NCI-H2081 (cell line): ENCODE data around the gene LPIN2.
"Not testable (repeated sequence)": the region's sequence is repeated elsewhere in the genome, so short reads cannot be mapped to it uniquely, and the experiment has no call there.

Experiments
- DNase-seq, 2 experiments: peaks; one replicate each; lab custom pipeline; 2025; lab: John Stamatoyannopoulos, UW

LPIN2 gene, protein sequence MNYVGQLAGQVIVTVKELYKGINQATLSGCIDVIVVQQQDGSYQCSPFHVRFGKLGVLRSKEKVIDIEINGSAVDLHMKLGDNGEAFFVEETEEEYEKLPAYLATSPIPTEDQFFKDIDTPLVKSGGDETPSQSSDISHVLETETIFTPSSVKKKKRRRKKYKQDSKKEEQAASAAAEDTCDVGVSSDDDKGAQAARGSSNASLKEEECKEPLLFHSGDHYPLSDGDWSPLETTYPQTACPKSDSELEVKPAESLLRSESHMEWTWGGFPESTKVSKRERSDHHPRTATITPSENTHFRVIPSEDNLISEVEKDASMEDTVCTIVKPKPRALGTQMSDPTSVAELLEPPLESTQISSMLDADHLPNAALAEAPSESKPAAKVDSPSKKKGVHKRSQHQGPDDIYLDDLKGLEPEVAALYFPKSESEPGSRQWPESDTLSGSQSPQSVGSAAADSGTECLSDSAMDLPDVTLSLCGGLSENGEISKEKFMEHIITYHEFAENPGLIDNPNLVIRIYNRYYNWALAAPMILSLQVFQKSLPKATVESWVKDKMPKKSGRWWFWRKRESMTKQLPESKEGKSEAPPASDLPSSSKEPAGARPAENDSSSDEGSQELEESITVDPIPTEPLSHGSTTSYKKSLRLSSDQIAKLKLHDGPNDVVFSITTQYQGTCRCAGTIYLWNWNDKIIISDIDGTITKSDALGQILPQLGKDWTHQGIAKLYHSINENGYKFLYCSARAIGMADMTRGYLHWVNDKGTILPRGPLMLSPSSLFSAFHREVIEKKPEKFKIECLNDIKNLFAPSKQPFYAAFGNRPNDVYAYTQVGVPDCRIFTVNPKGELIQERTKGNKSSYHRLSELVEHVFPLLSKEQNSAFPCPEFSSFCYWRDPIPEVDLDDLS

DNA sequence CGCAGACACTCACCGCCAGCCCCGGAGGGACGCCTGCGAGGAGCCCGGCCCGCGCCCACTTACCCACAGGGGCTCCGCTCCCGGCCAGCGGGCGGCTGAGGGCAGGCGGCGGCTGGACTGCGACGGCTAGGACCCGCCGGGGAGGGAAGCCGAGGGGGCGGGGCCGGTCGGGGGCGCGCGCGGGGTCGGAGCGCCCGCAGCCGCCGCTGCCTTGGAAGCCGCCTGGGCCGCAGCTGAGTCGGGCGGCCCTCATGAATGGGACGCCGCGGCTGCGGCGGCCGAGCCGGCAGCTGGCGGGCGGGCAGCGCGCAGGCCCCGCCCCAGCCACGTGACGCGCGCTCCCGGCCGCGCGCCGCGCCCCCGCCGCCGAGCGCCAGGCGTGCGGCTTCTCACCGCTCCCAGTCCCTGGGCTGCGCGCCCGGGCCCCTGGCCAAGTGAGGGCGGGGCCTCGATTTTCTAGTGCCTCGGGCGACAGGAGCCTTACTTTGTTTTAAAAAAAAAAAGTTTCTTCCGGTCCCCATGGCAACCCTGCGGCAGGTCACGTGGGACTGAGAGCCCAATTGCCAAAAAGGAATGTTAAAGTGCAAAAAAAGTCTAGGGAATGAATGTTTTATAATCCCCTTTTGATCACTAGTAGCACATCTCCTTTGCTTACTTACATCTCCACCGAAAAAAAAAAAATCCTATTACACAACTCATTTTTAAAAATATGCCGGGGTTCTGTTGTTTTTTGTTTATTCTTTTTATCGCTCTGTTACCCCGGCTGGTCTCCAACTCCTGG lies at the start of gene LPIN2:
LPIN2 (minus strand) TSS at position 121 of the 781 bp plus-strand sequence. CDS start 52,304 bp downstream, outside the sequence.
- peak; percentile 93 to 94 for DNase-seq

DNA sequence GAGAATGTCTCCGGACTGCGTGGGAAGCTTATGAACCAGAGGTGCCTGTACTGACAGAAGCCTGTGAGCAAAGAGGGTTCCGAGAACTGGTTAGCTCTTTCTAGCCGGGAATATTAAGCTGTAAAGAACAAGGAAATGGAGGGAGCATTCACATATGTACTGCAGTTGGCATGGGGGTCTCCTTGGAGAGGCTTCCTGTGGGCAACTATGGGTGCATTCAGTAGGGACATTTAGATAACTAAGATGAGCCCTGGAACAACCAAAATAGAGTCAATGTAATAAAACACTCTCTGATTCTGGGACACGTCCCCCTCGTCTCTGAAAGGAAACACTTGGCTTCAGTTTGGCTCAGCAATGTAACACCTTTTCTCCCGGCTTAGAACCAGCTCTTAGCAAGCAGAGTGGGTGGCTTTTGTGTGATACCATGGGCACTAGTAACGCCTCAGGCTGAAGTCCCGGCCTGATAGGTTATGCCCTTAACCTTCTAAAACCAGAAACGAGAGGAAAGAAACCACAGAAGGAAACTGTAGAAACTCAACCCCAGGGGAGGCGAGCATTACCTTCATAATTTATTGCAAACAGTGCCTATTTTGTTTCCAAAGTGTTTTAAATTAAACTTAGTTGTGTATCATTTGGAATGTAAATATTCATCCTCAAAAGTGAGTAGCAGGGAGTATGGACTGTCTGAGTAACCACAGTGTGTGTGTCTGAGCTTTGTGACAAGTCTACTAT lies 48.8 kb upstream of the LPIN2 start:
- no peak for DNase-seq

DNA sequence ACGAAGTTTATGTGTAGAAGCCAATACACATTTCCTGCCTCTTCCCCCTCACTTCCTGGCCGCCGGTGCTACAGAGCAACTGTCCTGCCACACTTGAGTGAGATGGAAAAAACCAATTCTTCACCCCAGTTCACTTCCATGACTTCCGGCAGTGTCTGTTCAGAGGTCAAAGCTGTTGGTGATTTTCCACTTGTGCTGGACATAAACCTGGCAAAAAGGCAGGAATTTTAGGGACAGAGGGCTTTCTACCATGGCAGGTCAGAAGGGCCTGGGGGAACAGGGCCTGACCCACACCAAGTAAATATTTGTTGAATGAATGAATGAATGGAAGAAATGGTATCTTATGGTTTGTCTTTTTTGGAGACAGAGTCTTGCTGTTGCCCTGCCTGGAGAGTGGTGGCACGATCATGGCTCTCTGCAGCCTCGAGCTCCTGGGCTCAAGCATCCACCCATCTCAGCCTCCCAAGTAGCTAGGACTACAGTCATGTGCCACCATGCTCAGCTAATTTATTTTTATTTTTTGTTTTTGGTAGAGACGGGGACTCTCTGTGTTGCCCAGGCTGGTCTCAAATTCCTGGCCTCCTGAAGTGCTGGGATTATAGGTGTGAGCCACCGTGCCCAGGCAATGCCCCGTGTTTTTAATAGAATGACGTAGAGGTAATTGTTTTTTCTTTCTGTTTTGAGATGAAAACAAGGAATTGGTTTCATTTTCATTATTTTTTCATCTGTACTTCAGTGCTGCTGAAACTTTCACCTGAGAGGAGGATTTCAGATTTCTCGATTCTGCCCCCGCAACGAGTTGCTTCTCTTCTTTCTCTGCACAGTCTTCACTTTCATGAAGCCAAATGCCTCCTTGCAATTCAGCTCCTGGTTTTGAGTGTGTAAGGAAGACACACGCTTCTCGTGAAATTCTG lies 48.0 kb upstream of the LPIN2 start:
- DNase-seq, result no peak

DNA sequence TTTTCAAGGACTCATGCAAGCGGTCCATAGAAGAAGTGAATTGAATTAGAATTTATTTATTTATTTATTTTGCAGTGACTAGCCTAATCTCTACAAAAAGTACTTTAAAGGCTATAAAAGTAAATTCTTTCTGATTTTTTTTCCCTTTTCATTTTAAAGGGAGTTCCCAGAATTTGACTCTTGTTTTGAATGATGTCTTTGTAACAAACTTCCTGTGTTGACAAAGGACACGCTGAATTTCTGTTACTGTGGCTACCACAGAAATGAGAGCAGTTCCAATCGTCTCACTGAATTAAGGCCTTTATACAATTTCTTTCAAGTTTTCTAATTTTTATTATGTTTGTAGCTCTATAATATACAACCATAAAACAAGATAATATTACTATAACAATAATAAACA lies 46.3 kb upstream of the LPIN2 start:
- no peak for DNase-seq

DNA sequence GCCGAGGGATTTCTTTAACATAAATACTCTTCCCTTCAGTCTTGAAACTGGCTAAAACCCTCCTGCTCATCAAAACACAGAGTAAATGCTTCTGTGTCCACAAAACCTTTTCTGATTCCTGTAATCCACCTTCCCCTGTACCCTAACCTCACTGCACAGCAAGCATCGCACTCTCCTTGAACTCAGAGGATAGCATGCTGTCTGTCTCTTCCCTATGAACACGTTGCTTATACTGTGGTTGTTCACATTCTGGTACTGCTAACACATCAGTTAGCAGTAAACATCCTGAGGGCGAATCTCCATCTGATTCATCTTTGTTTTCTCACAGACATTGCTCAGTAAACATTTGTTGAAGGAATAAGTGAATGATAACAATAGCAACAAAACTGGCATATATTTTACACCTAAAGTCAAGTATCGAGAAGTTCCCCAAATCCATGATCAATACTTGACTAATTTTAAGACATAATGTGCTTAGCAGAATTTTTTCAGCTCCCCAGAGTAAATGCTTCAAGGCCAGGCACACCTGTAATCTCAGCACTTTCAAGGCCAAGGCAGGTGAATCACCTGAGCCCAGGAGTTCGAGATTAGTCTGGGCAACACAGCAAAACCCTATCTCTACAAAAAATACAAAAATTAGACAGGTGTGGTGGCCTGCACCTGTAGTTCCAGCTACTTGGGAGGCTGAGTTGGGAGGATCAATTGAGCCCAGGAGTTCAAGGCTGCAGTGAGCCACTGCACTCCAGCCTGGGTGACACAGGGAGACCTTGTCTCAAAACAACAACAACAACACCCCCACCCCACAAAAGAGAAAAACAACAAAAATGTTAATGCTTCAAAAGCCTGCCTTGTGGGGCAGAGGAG lies 45.6 kb upstream of the LPIN2 start:
- no peak for DNase-seq

DNA sequence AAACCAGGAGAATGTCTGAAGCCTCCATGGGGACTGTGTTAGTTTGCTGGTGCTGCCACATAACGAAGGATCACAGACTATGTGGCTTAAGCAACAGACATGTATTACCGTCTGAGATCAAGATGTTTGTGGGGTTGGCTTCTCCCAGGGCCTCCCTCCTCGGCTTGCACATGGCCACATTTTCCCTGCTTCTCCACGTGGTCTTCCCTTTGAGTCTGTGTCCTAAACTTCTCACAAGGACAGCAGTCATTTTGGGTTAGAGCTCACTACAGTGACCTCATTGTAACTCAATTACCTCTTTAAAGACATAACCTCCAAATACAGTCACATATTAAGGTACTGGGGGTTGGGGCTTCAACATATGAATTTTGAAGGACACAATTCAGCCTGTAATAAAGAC lies 44.6 kb upstream of the LPIN2 start:
- no peak for DNase-seq

DNA sequence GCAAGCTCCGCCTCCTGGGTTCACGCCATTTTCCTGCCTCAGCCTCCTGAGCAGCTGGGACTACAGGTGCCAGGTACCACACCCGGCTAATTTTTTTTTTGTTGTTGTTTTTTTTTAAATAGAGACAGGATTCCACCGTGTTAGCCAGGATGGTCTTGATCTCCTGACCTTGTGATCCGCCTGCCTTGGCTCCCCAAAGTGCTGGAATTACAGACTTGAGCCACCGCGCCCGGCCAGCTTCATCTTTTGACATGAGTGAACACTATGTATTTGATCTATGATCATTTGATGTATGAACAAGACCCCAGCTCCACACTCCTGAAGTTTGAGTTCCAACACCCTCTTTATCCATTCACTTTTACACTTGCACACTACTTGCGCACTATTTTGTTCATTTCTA lies 43.4 kb upstream of the LPIN2 start:
- no peak for DNase-seq

DNA sequence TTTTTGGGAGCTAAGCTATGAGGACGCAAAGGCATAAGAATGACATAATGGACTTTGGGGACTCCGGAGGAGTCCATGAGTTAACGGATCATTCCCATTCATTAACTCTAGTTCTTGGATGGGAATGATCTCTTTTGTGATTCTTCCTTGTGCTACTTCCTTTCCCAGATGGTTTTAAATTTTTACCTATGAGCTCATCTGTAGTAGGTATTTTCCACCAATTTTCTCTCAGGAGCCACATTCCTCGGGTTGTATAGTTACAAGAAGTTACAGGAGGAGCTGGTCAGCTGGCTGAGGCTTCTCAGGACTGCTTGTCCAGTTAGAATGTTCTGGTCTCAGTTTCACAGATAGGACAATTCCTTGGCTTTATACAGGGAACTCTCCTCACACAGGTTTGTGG lies 42.9 kb upstream of the LPIN2 start:
- no peak for DNase-seq

DNA sequence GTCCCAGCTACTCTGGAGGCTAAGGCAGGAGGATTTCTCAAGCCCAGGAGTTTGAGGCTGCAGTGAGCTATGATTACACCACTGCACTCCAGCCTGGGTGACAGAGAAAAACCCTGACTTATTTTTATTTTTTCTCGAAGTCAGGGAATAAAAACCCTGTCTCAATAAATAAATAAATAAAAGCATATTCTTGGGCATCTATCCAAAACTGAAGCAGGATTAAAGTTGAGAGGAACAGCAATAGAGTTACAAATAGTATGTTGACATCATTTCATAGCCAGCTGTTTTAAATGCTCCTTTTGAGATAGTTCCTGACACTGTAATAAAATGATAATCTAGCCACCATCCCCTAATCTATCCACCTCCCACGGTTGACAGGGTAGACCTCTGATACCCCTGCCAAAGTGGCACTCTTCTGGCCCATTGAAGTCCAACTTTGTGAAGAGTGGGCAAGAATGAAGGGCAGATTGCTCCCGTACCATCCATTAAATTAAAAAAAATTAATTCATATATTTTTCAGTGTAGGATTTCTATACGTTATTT lies 42.3 kb upstream of the LPIN2 start:
- no peak for DNase-seq

DNA sequence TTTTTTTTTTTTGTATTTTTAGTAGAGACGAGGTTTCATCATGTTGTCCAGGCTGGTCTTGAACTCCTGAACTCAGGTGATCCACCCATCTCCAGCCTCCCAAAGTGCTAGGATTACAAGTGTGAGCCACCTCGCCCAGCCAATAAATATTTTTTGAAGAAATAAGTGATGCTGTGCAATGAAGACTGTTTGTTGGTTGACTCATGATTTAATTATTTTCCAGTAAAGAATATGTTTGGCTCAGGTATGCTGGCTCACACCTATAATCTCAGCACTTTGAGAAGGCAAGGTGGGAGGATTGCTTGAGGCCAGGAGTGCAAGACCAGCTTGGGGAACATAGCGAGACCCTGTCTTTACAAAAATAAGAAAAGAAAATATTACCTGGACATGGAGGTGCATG lies 41.8 kb upstream of the LPIN2 start:
- no peak for DNase-seq

DNA sequence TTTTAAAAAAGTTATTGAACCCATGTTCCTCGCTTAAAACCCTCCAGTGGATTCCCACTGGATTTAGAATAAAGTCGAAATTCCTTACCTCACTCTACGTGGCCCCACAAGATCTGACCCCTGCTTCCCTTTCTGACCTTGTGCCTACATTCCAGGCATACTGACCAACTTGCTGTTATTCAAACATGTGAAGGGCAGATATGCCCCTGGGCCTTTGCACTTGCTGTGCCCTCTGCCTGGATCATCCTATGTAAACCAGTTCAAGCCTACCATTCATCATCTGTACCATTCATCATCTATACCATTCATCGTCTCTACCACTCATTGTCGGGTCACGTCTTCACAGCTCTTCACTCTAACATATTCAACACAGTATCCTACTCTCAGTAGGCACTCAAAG lies 41.3 kb upstream of the LPIN2 start:
- DNase-seq, result no peak

DNA sequence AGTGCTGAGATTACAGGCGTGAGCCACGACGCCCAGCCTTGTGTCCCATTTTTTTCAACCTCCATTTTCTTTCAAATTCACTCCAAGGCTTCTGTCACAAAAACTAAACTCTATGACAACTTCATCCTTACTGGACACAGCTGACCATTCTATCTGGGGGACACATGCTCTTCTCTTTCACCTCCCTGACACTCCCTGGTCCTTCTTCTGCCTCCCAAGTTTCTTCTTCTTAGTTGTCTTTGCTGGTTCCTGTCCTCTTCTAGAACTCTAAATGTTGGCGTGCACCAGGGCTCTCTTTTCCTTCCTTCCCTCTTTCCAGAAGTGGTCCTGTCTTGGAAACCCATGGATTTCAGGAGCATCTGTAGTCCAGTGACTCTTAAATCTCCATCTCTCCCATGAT lies 40.1 kb upstream of the LPIN2 start:
- DNase-seq, result no peak

DNA sequence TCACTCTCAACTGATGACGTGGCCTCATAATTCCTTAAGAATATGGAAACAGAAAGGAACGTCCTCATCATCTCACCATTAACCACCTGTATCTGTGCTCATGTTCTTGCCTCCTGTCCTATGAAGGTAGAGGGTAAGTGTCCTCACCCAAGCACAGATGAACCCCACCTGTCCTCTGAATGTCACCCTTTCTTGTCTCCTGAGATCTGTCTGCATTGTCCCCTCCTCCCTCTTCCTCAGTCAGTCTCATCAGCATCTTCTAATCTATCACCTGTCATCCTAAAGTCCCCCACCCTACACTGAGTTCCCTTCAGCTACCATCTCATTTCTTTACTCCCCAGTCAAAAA lies 39.4 kb upstream of the LPIN2 start:
- DNase-seq, result no peak

DNA sequence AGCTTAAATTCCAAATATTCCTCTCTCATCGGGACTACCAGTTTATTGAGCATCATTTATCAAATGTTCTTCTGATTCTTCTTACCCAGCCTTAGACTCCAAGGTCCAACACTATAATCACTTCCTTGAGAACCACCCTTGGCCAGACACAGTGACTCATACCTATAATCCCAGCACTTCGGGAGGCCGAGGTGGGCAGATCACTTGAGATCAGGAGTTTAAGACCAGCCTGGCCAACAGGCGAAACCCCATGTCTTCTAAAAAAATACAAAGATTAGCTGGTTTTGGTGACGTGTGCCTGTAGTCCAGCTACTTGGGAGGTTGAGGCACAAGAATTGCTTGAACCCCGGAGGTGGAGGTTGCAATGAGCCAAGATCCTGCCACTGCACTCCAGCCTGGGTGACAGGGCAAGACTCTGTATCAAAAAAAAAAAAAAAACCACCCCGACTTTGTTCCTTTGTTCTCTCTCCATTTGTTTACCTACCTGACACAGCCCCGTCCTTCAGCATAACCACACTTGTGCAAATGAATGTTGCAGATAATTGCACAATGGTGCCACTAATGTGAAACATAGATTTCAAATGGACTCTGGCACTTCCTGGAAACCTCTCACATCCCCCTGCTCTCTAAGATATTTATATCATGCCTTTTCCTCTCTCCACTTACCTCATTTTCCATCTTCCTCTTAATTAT lies 38.9 kb upstream of the LPIN2 start:
- no peak for DNase-seq

DNA sequence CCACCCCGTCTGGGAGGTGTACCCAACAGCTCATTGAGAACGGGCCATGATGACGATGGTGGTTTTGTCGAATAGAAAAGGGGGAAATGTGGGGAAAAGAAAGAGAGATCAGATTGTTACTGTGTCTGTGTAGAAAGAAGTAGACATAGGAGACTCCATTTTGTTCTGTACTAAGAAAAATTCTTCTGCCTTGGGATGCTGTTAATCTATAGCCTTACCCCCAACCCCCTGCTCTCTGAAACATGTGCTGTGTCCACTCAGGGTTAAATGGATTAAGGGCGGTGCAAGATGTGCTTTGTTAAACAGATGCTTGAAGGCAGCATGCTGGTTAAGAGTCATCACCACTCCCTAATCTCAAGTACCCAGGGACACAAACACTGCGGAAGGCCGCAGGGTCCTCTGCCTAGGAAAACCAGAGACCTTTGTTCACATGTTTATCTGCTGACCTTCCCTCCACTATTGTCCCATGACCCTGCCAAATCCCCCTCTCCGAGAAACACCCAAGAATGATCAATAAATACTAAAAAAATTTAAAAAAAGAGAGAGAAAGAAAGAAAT lies 37.0 kb upstream of the LPIN2 start:
- not testable (repeated sequence) for DNase-seq

DNA sequence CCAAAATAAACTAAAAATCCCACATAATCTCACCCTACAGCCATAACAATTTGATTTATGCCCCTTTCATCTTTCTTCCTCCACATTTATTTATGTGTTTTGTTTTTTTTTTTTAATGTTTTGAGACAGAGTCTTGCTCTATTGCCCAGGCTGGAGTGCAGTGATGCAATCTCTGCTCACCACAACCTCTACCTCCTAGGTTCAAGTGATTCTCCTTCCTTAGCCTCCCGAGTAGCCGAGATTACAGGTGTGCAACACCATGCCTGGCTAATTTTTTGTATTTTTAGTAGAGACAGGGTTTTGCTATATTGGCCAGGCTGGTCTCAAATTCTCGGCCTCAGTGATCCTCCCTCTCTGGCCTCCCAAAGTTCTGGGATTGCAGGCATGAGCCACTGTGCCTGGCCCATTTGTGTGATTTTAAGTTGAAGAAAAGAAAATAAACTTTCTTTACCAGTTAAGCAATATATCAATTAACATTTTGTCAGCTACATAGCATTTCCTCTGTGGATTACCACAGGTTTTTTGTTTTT lies 35.9 kb upstream of the LPIN2 start:
- DNase-seq, result no peak

DNA sequence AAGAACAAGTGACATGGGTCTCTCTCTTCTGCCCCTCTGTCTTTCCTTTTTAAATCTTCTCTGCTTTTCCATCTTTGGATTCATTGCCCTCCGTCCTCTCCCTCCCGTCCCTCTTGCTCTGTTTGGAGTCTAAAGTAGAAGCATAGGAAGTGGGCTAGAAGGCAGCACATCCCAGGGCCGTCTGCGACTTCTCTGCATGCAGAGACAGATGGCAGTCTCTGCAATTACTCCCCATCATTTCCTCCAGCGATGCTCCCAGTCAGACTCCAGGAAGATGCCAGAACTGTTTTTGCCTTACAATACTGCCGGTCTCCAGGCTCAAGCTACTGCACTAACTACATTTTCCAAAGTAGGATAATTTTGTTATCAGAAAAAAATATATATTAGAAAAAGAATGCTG lies 35.2 kb upstream of the LPIN2 start:
- DNase-seq, result peak in 1 of 2 experiments; percentile 11

DNA sequence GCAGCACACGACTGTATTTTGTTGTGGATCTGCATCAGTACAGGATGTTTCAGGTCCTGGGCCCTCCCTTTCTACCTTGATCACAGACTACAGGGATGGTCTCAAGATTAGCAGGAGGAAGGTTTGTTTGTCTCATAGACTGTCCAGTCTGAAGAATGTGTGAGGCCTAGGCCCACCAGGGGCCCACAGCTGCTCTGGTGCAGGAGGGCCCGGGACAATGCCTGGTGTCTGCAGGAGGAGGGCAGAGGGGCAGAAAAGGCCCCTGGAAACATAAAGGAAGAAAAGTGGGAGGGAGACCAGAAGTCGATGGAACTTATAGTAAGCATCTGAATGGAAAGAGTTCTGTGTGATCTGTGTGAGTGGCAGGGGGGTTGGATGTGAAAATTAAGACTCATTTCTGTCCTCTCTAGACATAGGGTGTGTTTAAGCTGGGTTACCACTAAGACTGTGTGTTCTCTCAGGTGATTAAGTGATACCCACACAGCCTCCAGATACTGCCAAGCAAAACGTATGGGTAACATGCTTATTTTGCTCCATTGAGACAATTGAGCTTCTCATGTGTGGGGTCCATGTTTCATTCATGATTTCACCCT lies 33.4 kb upstream of the LPIN2 start:
- no peak for DNase-seq
